ENCODE data around the gene CACNA2D3.

DNA sequence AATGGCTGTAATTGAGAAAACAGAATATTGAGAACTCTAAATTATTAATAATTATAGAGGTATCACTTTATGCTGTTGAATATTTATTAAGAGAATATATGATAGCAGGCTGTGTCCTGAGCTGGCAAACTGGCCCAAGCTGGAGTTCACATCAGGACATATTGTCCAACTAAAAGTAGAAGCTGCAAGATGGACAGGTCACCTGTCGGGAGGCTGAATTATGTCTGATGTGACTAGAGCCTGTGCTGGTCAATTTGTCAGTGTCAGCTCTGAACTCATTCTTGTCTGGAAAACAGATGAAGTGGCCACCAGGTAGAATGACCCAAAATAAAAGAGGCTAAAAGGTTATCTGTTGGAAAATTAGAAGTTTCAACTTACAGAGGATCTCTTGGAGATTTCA lies 413.3 kb downstream of the CACNA2D3 start:
- TF ChIP-seq POLR2AphosphoS5 (IDR thresholded peaks at IDR 0.05; ENCODE audit: borderline replicate concordance, low read depth, low read length) = no peak
- no peak for TF ChIP-seq EZH2 (IDR thresholded peaks at IDR 0.05)
